Nephron (organoid): ENCODE data around the gene GABRD.

Source experiments
- H3K27ac Mint-ChIP-seq, 3 experiments: 2 replicates each; pipeline ENCODE4 v1.8.0; 2020; ENCODE audit warnings: mixed read lengths in 3 of 3, mild to moderate bottlenecking in 2 of 3, moderate library complexity in 1 of 3
- H3K27me3 Mint-ChIP-seq: 2 replicates; pipeline ENCODE4 v1.8.0; 2021; ENCODE audit warnings: low read depth, mild to moderate bottlenecking, moderate library complexity, mixed read lengths
- H3K36me3 Mint-ChIP-seq: 2 replicates; pipeline ENCODE4 v1.8.0; 2020; ENCODE audit warnings: low read depth, mixed read lengths
- H3K4me1 Mint-ChIP-seq: 2 replicates; pipeline ENCODE4 v1.8.0; 2020; ENCODE audit warnings: mixed read lengths
- H3K4me3 Mint-ChIP-seq, 3 experiments: 2 replicates each; pipeline ENCODE4 v1.8.0; 2020; ENCODE audit warnings: mild to moderate bottlenecking in 3 of 3, mixed read lengths in 3 of 3, moderate library complexity in 2 of 3
- H3K9me3 Mint-ChIP-seq: 2 replicates; pipeline ENCODE4 v1.8.0; 2020; ENCODE audit warnings: mixed read lengths
- CTCF ChIP-seq, 3 experiments: fragments of 200-600 bp; sonication (generic); IDR thresholded peaks; one replicate each; pipeline ENCODE4 v1.5.0; 2021; ENCODE audit warnings: antibody characterized with exemption in 3 of 3; ENCODE audit not compliant: unreplicated experiment in 3 of 3

Gene GABRD

GRCh38 chr1:2074396-2074795 is 55.3 kb downstream of the GABRD start:
- TF ChIP-seq CTCF (IDR thresholded peaks at IDR 0.05; ENCODE audit: unreplicated experiment in 3 of 3) = no peak
- Mint-ChIP-seq H3K27ac (no peak overlapping the region), H3K4me1 (peaks cover 7% of the 10 kb centered on the region), H3K27me3 (peaks cover 26% of the 10 kb centered on the region), H3K9me3 (peaks cover 25% of the 10 kb centered on the region), H3K36me3 (peaks cover 24% of the 10 kb centered on the region), H3K4me3 (peak overlapping the region; percentile 81 to 84 (median 83))

DNA sequence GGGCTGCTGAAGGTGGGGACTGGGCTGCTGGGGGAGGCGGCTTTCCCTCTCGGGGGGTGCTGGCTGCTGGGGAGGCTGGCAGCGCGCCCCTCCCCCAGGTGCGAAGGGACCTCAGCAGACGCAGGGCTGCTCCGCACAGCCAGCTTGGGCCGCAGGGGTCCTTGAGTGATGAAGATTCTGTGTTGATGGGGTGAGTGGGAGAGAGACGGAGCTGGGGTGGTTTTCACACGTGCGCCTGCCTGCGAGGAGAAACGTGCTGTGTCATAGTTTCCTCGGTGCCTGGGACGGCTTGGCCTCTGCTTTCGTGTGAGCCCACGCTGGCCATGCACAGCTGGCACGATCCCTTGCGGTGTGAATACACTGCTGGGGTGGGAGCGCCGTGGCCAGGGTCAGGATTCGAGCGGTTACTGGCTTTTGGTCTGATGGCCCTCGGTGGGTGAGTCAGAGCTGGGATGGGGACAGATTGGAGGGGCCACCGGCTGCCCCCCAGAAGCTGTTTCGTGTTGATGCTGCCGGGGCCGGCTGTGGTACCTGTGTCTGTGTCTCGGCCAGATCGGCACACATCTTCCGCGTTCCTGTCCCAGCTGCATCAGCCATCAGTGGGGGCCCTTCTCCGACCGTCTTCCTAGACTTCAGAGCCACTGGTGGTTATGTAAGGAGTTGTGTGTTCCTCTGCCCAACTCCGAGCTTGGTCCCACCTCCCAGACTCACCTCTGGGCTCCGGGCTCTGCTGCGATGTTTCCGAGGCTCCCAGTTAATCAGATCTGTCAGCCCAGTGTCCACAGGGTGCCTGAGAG is 56.0 kb downstream of the GABRD start:
- H3K9me3 Mint-ChIP-seq = peaks cover 31% of the 10 kb centered on the region
- peak overlapping the region; percentile 35 to 47 (median 43) for H3K4me3 Mint-ChIP-seq
- H3K4me1 Mint-ChIP-seq = peaks cover 7% of the 10 kb centered on the region
- H3K27ac Mint-ChIP-seq = no peak overlapping the region
- peaks cover 28% of the 10 kb centered on the region for H3K36me3 Mint-ChIP-seq
- TF ChIP-seq CTCF (IDR thresholded peaks at IDR 0.05; ENCODE audit: unreplicated experiment in 3 of 3) = no peak
- H3K27me3 Mint-ChIP-seq = peaks cover 26% of the 10 kb centered on the region

DNA sequence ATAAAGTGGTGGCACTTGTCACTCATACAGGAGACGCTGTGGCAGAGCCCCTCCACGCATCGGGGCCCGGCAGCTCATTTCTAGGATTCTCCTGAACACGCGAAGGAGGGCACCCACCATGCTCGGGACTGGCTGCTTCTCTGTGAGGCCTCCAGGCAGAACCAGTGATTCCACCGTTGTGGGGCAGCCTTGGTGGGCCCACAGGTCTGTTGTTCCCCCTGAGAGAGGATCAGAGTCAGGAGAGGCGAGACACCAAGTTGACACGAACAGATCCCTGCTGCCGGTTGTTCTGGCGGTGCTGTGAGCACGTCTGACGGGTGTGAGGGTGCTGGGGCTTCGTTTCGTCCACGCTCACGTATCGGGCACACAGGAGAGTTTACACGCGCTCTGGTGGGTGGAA is 57.7 kb downstream of the GABRD start:
- peaks cover 32% of the 10 kb centered on the region for H3K9me3 Mint-ChIP-seq
- TF ChIP-seq CTCF (IDR thresholded peaks at IDR 0.05; ENCODE audit: unreplicated experiment in 3 of 3) = no peak
- H3K36me3 Mint-ChIP-seq = peaks cover 39% of the 10 kb centered on the region
- peaks cover 4% of the 10 kb centered on the region for H3K4me1 Mint-ChIP-seq
- H3K27me3 Mint-ChIP-seq = peaks cover 24% of the 10 kb centered on the region
- H3K27ac Mint-ChIP-seq = no peak overlapping the region
- peak overlapping the region in 2 of 3 experiments; percentile 20 to 41 for H3K4me3 Mint-ChIP-seq

- no peak overlapping the region for H3K4me3 Mint-ChIP-seq
- no peak for TF ChIP-seq CTCF (IDR thresholded peaks at IDR 0.05; ENCODE audit: unreplicated experiment in 3 of 3)
- no peak overlapping the region for H3K27ac Mint-ChIP-seq
- peaks cover 23% of the 10 kb centered on the region for H3K27me3 Mint-ChIP-seq
- no peaks in the 10 kb centered on the region for H3K4me1 Mint-ChIP-seq
- H3K9me3 Mint-ChIP-seq = peaks cover 29% of the 10 kb centered on the region
- H3K36me3 Mint-ChIP-seq = peaks cover 45% of the 10 kb centered on the region
Measured at GRCh38 chr1:2078170-2078569, 59.0 kb downstream of the GABRD start.

- H3K36me3 Mint-ChIP-seq = peaks cover 45% of the 10 kb centered on the region
- H3K9me3 Mint-ChIP-seq = peaks cover 29% of the 10 kb centered on the region
- no peak overlapping the region for H3K4me3 Mint-ChIP-seq
- peaks cover 10% of the 10 kb centered on the region for H3K27me3 Mint-ChIP-seq
- H3K27ac Mint-ChIP-seq = no peak overlapping the region
- no peak for TF ChIP-seq CTCF (IDR thresholded peaks at IDR 0.05; ENCODE audit: unreplicated experiment in 3 of 3)
- no peaks in the 10 kb centered on the region for H3K4me1 Mint-ChIP-seq
Measured at GRCh38 chr1:2079396-2080085, 60.4 kb downstream of the GABRD start.
